22Rv1 (cell line): ENCODE data around the gene CDK5RAP3.

Experiments used
- H3K27ac ChIP-seq: fragments of 450-650 bp; 2 replicates; pipeline ENCODE4 v1.5.1; 2017
- CTCF ChIP-seq: fragments of 450-650 bp; IDR thresholded peaks from 2 replicates; pipeline ENCODE4 v1.5.1; 2017; ENCODE audit warnings: mild to moderate bottlenecking
- ZFX ChIP-seq: fragments of 450-650 bp; IDR thresholded peaks from 2 replicates; pipeline ENCODE4 v1.6.1; 2017; ENCODE audit warnings: antibody characterized with exemption, borderline replicate concordance

CDK5RAP3 gene

DNA sequence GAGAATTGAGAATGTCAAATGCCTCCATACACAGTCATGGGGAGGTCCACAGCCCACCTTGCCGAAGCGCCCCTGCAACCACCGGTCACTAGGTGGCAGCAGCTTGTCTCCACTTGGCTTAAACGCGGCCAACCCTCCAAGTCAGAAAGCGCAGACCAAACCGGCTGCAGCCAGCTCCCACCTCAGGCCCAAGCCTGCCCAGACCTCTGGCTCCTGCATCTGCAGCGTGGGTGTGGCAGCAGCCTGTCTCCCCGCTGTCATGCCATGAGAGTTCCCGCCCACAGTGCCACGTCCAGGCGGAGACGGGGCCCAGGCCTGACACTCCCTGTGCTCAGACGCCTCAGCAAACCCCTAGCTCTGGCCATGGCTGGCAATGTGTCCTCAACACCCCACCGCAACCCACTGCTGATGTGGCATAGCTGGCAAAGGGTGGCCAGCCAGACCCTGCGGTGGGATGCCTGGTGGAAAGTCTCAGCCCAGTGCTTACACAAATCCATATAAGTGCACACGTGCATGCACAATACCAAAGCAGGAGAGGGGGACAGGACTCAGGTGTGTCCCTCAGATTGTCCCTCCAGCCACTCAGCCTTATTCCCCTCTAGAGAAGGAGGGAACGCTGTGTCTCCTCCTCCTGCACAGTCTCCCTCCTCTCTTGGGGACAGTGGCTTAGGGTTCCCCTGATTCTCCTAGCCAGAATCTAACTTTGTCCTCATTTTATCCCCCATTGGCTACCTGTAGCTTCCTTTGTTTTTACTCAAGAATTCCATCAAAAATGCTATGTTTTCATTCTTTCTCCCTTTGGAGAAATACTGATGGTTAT lies 55.8 kb downstream of the CDK5RAP3 start:
- peak overlapping the region; percentile 76; the same call in 1 of the 2 replicates for H3K27ac ChIP-seq

GRCh38 chr17:48027322-48027981 lies 56.5 kb downstream of the CDK5RAP3 start:
- no peak overlapping the region for H3K27ac ChIP-seq
- TF ChIP-seq ZFX = no peak

More for the DNA sequence above, 55.8 kb downstream of the CDK5RAP3 start:
- TF ChIP-seq CTCF = peak; percentile 93
- TF ChIP-seq ZFX = no peak

DNA sequence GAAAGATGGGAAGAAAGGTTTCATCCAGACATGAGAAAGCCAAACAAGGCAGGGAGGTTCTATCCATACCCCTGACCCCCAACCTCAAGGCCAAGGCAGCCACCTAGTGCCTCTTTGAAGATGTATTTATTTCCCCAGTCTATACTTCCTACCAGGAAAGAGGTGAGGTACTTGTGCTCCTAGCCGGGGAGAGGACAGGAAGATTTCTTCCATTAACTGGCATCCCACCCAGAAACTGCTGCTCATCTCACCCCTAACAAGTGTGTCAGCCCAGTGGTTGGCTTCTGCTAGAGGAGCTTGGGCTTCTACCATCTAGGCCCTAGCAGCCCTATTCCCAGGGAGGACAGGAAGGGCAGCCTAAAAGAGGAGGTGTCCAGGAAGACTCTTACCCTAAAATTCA lies 57.8 kb downstream of the CDK5RAP3 start:
- no peak for TF ChIP-seq ZFX
- TF ChIP-seq CTCF = no peak
- no peak overlapping the region for H3K27ac ChIP-seq

GRCh38 chr17:48030531-48030930 lies 59.6 kb downstream of the CDK5RAP3 start:
- H3K27ac ChIP-seq = no peak overlapping the region
- TF ChIP-seq CTCF = no peak
- no peak for TF ChIP-seq ZFX
